DOHH2 (cell line): ENCODE measurements around the gene KRT74.

Experiments used
- H3F3A ChIP-seq: fragments of 200-600 bp; sonication (generic), shearing (Covaris generic); 2 replicates; pipeline ENCODE4 v1.6.0; 2016; ENCODE audit warnings: antibody characterized with exemption, mild to moderate bottlenecking; ENCODE audit not compliant: control insufficient read depth, insufficient read depth
- H3K27ac ChIP-seq: fragments of 200-600 bp; sonication (generic); 2 replicates; pipeline ENCODE4 v1.5.1; 2014; ENCODE audit warnings: low read depth, mild to moderate bottlenecking, low read length, moderate library complexity
- H3K27me3 ChIP-seq: fragments of 200-600 bp; sonication (generic); 2 replicates; pipeline ENCODE4 v1.6.1; 2014; ENCODE audit warnings: mild to moderate bottlenecking, low read length, mixed read lengths; ENCODE audit not compliant: control insufficient read depth
- H3K36me3 ChIP-seq: fragments of 200-600 bp; sonication (generic); 2 replicates; pipeline ENCODE4 v1.6.1; 2014; ENCODE audit warnings: mild to moderate bottlenecking, low read length, moderate library complexity, mixed read lengths; ENCODE audit not compliant: control insufficient read depth
- H3K4me1 ChIP-seq: fragments of 200-600 bp; sonication (generic); 2 replicates; pipeline ENCODE4 v1.6.1; 2014; ENCODE audit warnings: mild to moderate bottlenecking, low read length, mixed read lengths; ENCODE audit not compliant: control insufficient read depth
- H3K4me2 ChIP-seq: fragments of 200-600 bp; sonication (generic); 2 replicates; pipeline ENCODE4 v1.6.0; 2014; ENCODE audit warnings: mild to moderate bottlenecking, low read length, moderate library complexity
- H3K4me3 ChIP-seq: fragments of 200-600 bp; sonication (generic); 2 replicates; pipeline ENCODE4 v1.5.1; 2014; ENCODE audit warnings: mild to moderate bottlenecking, low read length, mixed read lengths
- H3K79me2 ChIP-seq: fragments of 200-600 bp; sonication (generic); 2 replicates; pipeline ENCODE4 v1.6.1; 2014; ENCODE audit warnings: mild to moderate bottlenecking, low read length, mixed read lengths; ENCODE audit not compliant: control insufficient read depth
- H3K9me2 ChIP-seq: fragments of 200-600 bp; sonication (generic); replicated peaks from 2 replicates; pipeline ENCODE4 v1.6.1; 2014; ENCODE audit warnings: mild to moderate bottlenecking, low read length, mixed read lengths; ENCODE audit not compliant: control insufficient read depth
- H3K9me3 ChIP-seq: fragments of 200-600 bp; sonication (generic); 2 replicates; pipeline ENCODE4 v1.6.1; 2014; ENCODE audit warnings: antibody characterized with exemption, low read length, mixed read lengths; ENCODE audit not compliant: control insufficient read depth, insufficient read depth
- H4K20me1 ChIP-seq: fragments of 200-600 bp; sonication (generic); 2 replicates; pipeline ENCODE4 v1.6.0; 2014; ENCODE audit warnings: low read depth, mild to moderate bottlenecking, antibody characterized with exemption, low read length, moderate library complexity; ENCODE audit not compliant: control insufficient read depth, insufficient read depth
- CTCF ChIP-seq: fragments of 200-600 bp; sonication (generic); IDR thresholded peaks from one replicate; pipeline ENCODE4 v1.5.1; 2014; ENCODE audit warnings: antibody characterized with exemption, mild to moderate bottlenecking, low read depth, low read length; ENCODE audit not compliant: poor library complexity, severe bottlenecking
- EZH2phosphoT487 ChIP-seq: fragments of 200-600 bp; sonication (generic); IDR thresholded peaks from 2 replicates; pipeline ENCODE4 v1.6.1; 2017; ENCODE audit warnings: borderline replicate concordance, mild to moderate bottlenecking, antibody characterized with exemption, low read length, moderate library complexity, mixed read lengths

KRT74 gene

GRCh38 chr12:52535574-52535973 is 38.1 kb downstream of the KRT74 start:
- H3K4me3 ChIP-seq: no peak overlapping the region
- no peaks in the 10 kb centered on the region for H3K36me3 ChIP-seq
- no peaks in the 10 kb centered on the region for H3K27me3 ChIP-seq
- no peaks in the 10 kb centered on the region for H3K9me3 ChIP-seq
- TF ChIP-seq CTCF (no peak), EZH2phosphoT487 (no peak)
- H3K9me2 ChIP-seq: no peaks in the 10 kb centered on the region
- H3K4me1 ChIP-seq: no peaks in the 10 kb centered on the region
- no peak overlapping the region for H3K4me2 ChIP-seq
- no peaks in the 10 kb centered on the region for H4K20me1 ChIP-seq
- H3F3A ChIP-seq: no peaks in the 10 kb centered on the region
- H3K79me2 ChIP-seq: no peaks in the 10 kb centered on the region
- H3K27ac ChIP-seq: no peak overlapping the region

- Histone ChIP-seq H3K27me3 (no peaks in the 10 kb centered on the region), H3K36me3 (no peaks in the 10 kb centered on the region), H3K9me3 (no peaks in the 10 kb centered on the region), H3K4me2 (no peak overlapping the region), H3K4me3 (no peak overlapping the region), H3K9me2 (no peaks in the 10 kb centered on the region), H3K79me2 (no peaks in the 10 kb centered on the region), H3F3A (no peaks in the 10 kb centered on the region), H3K27ac (no peak overlapping the region), H4K20me1 (no peaks in the 10 kb centered on the region), H3K4me1 (no peaks in the 10 kb centered on the region)
- TF ChIP-seq EZH2phosphoT487 (no peak), CTCF (peak; percentile 46)
These were observed 39.2 kb downstream of the KRT74 start for GRCh38 chr12:52534482-52534881.

GRCh38 chr12:52533686-52534470 is 39.8 kb downstream of the KRT74 start:
- Histone ChIP-seq H3K9me3 (no peaks in the 10 kb centered on the region), H3K4me1 (no peaks in the 10 kb centered on the region), H3K9me2 (no peaks in the 10 kb centered on the region), H3K27me3 (no peaks in the 10 kb centered on the region), H3K4me3 (no peak overlapping the region), H3F3A (no peaks in the 10 kb centered on the region), H3K79me2 (no peaks in the 10 kb centered on the region), H3K4me2 (no peak overlapping the region), H3K36me3 (no peaks in the 10 kb centered on the region), H4K20me1 (no peaks in the 10 kb centered on the region), H3K27ac (no peak overlapping the region)
- TF ChIP-seq EZH2phosphoT487 (no peak), CTCF (no peak)
